Erythroblast (primary cell): ENCODE results near the gene DST.

Source experiments
- GATA1 ChIP-seq: IDR thresholded peaks from 2 replicates; pipeline ENCODE4 v1.6.1; 2011; ENCODE audit warnings: low read depth, mild to moderate bottlenecking, control low read depth, low read length, moderate library complexity
- POLR2A ChIP-seq: IDR thresholded peaks from 2 replicates; pipeline ENCODE4 v1.6.1; 2011; ENCODE audit warnings: mild to moderate bottlenecking, low read length

GRCh38 chr6:56613247-56613851 is 29.3 kb downstream of the DST start:
- TF ChIP-seq POLR2A (no peak), GATA1 (no peak)
